Kidney capillary endothelial cell (primary cell): ENCODE results near the gene AAR2.

Source experiments
- DNase-seq: peaks from one replicate; pipeline ENCODE4 v3.0.0-alpha.2; 2018; ENCODE audit warnings: low spot score

AAR2 gene

GRCh38 chr20:36218380-36219064 lies 17.8 kb upstream of the AAR2 start:
- DNase-seq = no peak

GRCh38 chr20:36219671-36220220 lies 16.5 kb upstream of the AAR2 start:
- DNase-seq = no peak

GRCh38 chr20:36225666-36226065 lies 10.6 kb upstream of the AAR2 start:
- no peak for DNase-seq

GRCh38 chr20:36228770-36229169 lies 7.5 kb upstream of the AAR2 start:
- no peak for DNase-seq

- DNase-seq = no peak
These were observed 6.3 kb upstream of the AAR2 start for GRCh38 chr20:36230019-36230418.

GRCh38 chr20:36231331-36231730 lies 4.9 kb upstream of the AAR2 start:
- DNase-seq = no peak

- no peak for DNase-seq
These were observed 1.4 kb upstream of the AAR2 start for GRCh38 chr20:36234771-36235320.

- no peak for DNase-seq
These were observed 476 bp downstream of the AAR2 start for GRCh38 chr20:36236786-36237121.

- no peak for DNase-seq
These were observed 1.2 kb downstream of the AAR2 start for GRCh38 chr20:36237477-36237876.

- DNase-seq = no peak
These were observed 1.9 kb downstream of the AAR2 start for GRCh38 chr20:36238153-36238552.

- DNase-seq = no peak
These were observed 2.5 kb downstream of the AAR2 start for GRCh38 chr20:36238760-36239159.

GRCh38 chr20:36240076-36240475 lies 3.8 kb downstream of the AAR2 start:
- no peak for DNase-seq

GRCh38 chr20:36241678-36242077 lies 5.4 kb downstream of the AAR2 start:
- no peak for DNase-seq

GRCh38 chr20:36243726-36244125 lies 7.4 kb downstream of the AAR2 start:
- DNase-seq = no peak

- DNase-seq = no peak
These were observed 10.1 kb downstream of the AAR2 start for GRCh38 chr20:36246401-36246800.

- no peak for DNase-seq
These were observed 12.6 kb downstream of the AAR2 start for GRCh38 chr20:36248836-36249235.

- no peak for DNase-seq
These were observed 13.2 kb downstream of the AAR2 start for GRCh38 chr20:36249450-36249849.

GRCh38 chr20:36251426-36251825 lies 15.1 kb downstream of the AAR2 start:
- no peak for DNase-seq

GRCh38 chr20:36252511-36252910 lies 16.2 kb downstream of the AAR2 start:
- DNase-seq = no peak

- no peak for DNase-seq
These were observed 16.8 kb downstream of the AAR2 start for GRCh38 chr20:36253036-36253435.

GRCh38 chr20:36254076-36254475 lies 17.8 kb downstream of the AAR2 start:
- no peak for DNase-seq

GRCh38 chr20:36255445-36255844 lies 19.2 kb downstream of the AAR2 start:
- no peak for DNase-seq

GRCh38 chr20:36259177-36260061 lies 23.1 kb downstream of the AAR2 start:
- DNase-seq = no peak
